K562 (cell line): Measurements from ENCODE around the gene CIART. TPM values are rescaled to one million over a fixed set of nuclear protein-coding genes. Genes with fewer than 3 reads are reported as not detected.

Source experiments
- CREB5 ChIP-seq: fragments of 250-450 bp; sonication (Bioruptor Pico); IDR thresholded peaks from 2 replicates; pipeline ENCODE4 v1.5.0; 2020; ENCODE audit warnings: mild to moderate bottlenecking
- CSDE1 ChIP-seq, 2 experiments: fragments of 450-650 bp; IDR thresholded peaks; 2 replicates each; pipeline ENCODE4 v1.6.1; 2016; ENCODE audit warnings: mild to moderate bottlenecking in 1 of 2
- EHMT2 ChIP-seq: fragments of 450-650 bp; IDR thresholded peaks from 2 replicates; pipeline ENCODE4 v1.6.1; 2018; ENCODE audit warnings: antibody characterized with exemption
- ETV5 ChIP-seq: sonication (generic); formaldehyde crosslinking; IDR thresholded peaks from 2 replicates; pipeline ENCODE4 v1.4.0; 2020; ENCODE audit warnings: low read depth, mild to moderate bottlenecking, missing genetic modification reagents
- FOXM1 ChIP-seq, 2 experiments: fragments of 450-650 bp in 1 of 2; sonication (generic) in 1 of 2; formaldehyde crosslinking in 1 of 2; IDR thresholded peaks; 2 replicates each; pipeline versions ENCODE4 v1.6.1 to v1.9.0; 2017 to 2022; ENCODE audit warnings: low read depth in 2 of 2, mild to moderate bottlenecking in 2 of 2, missing genetic modification reagents in 1 of 2, moderate library complexity in 1 of 2
- GTF2A2 ChIP-seq: IDR thresholded peaks from 2 replicates; pipeline ENCODE4 v1.6.1; 2016; ENCODE audit warnings: mild to moderate bottlenecking, missing genetic modification characterization, missing compliant biosample characterization
- HMBOX1 ChIP-seq: sonication (generic); IDR thresholded peaks from 2 replicates; pipeline ENCODE4 v1.6.1; 2016
- KAT2B ChIP-seq: IDR thresholded peaks from one replicate; pipeline ENCODE4 v1.6.1; 2012; ENCODE audit warnings: low read depth, mild to moderate bottlenecking, control low read depth, inconsistent platforms, low read length, moderate library complexity
- KLF10 ChIP-seq: fragments of 250-450 bp; sonication (Bioruptor Pico); IDR thresholded peaks from 2 replicates; pipeline ENCODE4 v1.6.1; 2021; ENCODE audit warnings: matching md5 sums
- KLF13 ChIP-seq: fragments of 450-650 bp; IDR thresholded peaks from 2 replicates; pipeline ENCODE4 v1.6.1; 2016; ENCODE audit warnings: missing genetic modification characterization, low read depth, mild to moderate bottlenecking, missing compliant biosample characterization, moderate library complexity, borderline replicate concordance
- KLF6 ChIP-seq: fragments of 250-450 bp; sonication (Bioruptor Pico); IDR thresholded peaks from 2 replicates; pipeline ENCODE4 v1.4.0; 2020; ENCODE audit warnings: mild to moderate bottlenecking, moderate library complexity, borderline replicate concordance
- LCOR ChIP-seq: sonication (generic); formaldehyde crosslinking; IDR thresholded peaks from 2 replicates; pipeline ENCODE4 v1.8.0; 2022; ENCODE audit warnings: mild to moderate bottlenecking, missing genetic modification reagents
- PML ChIP-seq: IDR thresholded peaks from 2 replicates; pipeline ENCODE4 v1.6.1; 2012; ENCODE audit warnings: low read length, inconsistent platforms
- POLR2H ChIP-seq: IDR thresholded peaks from 2 replicates; pipeline ENCODE4 v1.6.1; 2016; ENCODE audit warnings: missing genetic modification characterization, low read depth, mild to moderate bottlenecking, control low read depth, missing compliant biosample characterization, moderate library complexity
- PRDM10 ChIP-seq: fragments of 450-650 bp; IDR thresholded peaks from 2 replicates; pipeline ENCODE4 v1.6.1; 2018; ENCODE audit not compliant: partially characterized antibody
- RNF2 ChIP-seq: sonication (generic); IDR thresholded peaks from 2 replicates; pipeline ENCODE4 v1.6.1; 2016
- XRCC3 ChIP-seq: fragments of 450-650 bp; IDR thresholded peaks from 2 replicates; pipeline ENCODE4 v1.6.1; 2017; ENCODE audit warnings: mild to moderate bottlenecking, moderate library complexity
- ZC3H8 ChIP-seq: fragments of 450-650 bp; IDR thresholded peaks from 2 replicates; pipeline ENCODE4 v1.6.1; 2017
- ZKSCAN1 ChIP-seq: fragments of 150-350 bp; IDR thresholded peaks from 2 replicates; pipeline ENCODE4 v1.6.1; 2016; ENCODE audit warnings: low read depth, low read length
- ZNF140 ChIP-seq: fragments of 250-450 bp; sonication (Bioruptor Pico); IDR thresholded peaks from 2 replicates; pipeline ENCODE4 v1.8.0; 2021; ENCODE audit warnings: moderate library complexity, mild to moderate bottlenecking, inconsistent platforms
- ZNF41 ChIP-seq: fragments of 250-450 bp; sonication (Bioruptor Pico); conservative IDR thresholded peaks from 2 replicates; pipeline ENCODE4 v1.4.0; 2020; ENCODE audit warnings: mild to moderate bottlenecking
- ZNF830 ChIP-seq: fragments of 250-450 bp; sonication (Bioruptor Pico); IDR thresholded peaks from 2 replicates; pipeline ENCODE4 v1.5.0; 2021; ENCODE audit warnings: mild to moderate bottlenecking
- polyA plus RNA-seq, 8 experiments: library from polyadenylated mRNA; depleted of rRNA in 4 of 8; stranded (reverse) in 5 of 8; unstranded in 3 of 8; fragments of >200 nt; fragmentation: Nextera tagmentation in 2 of 8; fragmentation: Illumina TruSeq in 1 of 8; extraction: Ambion mirVana in 2 of 8; extraction: Trizol in 1 of 8; gene quantifications; 2 replicates each; pipeline versions ENCODE4 v1.2.1 to v1.2.3, GENCODE V29; 2011 to 2014; ENCODE audit warnings: inconsistent platforms in 1 of 8, missing spikeins in 1 of 8
- total RNA-seq, 7 experiments: library from RNA; depleted of rRNA in 6 of 7; stranded (reverse); fragments of >200 nt in 6 of 7; fragmentation: Illumina TruSeq in 2 of 7; extraction: Trizol in 2 of 7; gene quantifications; 2 replicates each; pipeline versions ENCODE4 v1.2.1 to v1.2.3, GENCODE V29; 2011 to 2021; ENCODE audit warnings: low replicate concordance in 1 of 7

Gene CIART
- total and polyA plus RNA-seq, 9 of the 15 experiments (the other 6 are each of a cell fraction or from before 2014, with no cell fraction given), result 0.07 to 0.35 (median 0.19) TPM; not detected in 2

GRCh38 chr1:150235852-150236613, 46.3 kb upstream of the CIART start, which contains the start of gene ANP32E (continued):
- TF ChIP-seq POLR2H, result peak; percentile 96
- TF ChIP-seq KLF10, result no peak
- peak; percentile 61 for TF ChIP-seq PML
- no peak for TF ChIP-seq XRCC3
- no peak for TF ChIP-seq KLF13 (tag)
- peak; percentile 82 for TF ChIP-seq RNF2
- peak; percentile 96 for TF ChIP-seq PRDM10
- peak; percentile 49; the same call in 1 of the 2 replicates for TF ChIP-seq EHMT2
- 0 out of 2 replicates have a peak, but pooled peaks have one; percentile 57 for TF ChIP-seq ZC3H8
- TF ChIP-seq GTF2A2 (tag), result peak; percentile 61; the same call in 1 of the 2 replicates
- peak; percentile 10; the same call in 1 of the 2 replicates for TF ChIP-seq LCOR
- no peak for TF ChIP-seq ZKSCAN1
- TF ChIP-seq ETV5 (CRISPR knock-in tag), result no peak
- TF ChIP-seq HMBOX1, result no peak
- peak in 1 of 2 experiments; percentile 82; a peak in 2 of 4 replicates for TF ChIP-seq CSDE1 (IDR thresholded peaks at IDR 0.05)
- no peak for TF ChIP-seq CREB5 (CRISPR knock-in tag)
- TF ChIP-seq KAT2B, result no peak
- TF ChIP-seq KLF6, result 0 out of 2 replicates have a peak, but pooled peaks have one; percentile 15
- TF ChIP-seq FOXM1 (IDR thresholded peaks at IDR 0.05; ENCODE audit: low read depth), result peak; percentile 99
- TF ChIP-seq FOXM1 (CRISPR knock-in tag; IDR thresholded peaks at IDR 0.05; ENCODE audit: low read depth), result no peak
- no peak for TF ChIP-seq ZNF140
- TF ChIP-seq ZNF41 (CRISPR knock-in tag), result no peak
- TF ChIP-seq ZNF830 (CRISPR knock-in tag), result no peak
